GM19372 (cell line): Measurements from ENCODE around the gene IL22RA1.

ENCODE experiments used
- ATAC-seq: cut with Tn5 transposase; IDR thresholded peaks from one replicate; pipeline ENCODE4 v1.9.1; 2021; ENCODE audit warnings: mild to moderate bottlenecking, low read depth, moderate library complexity; ENCODE audit not compliant: unreplicated experiment

The IL22RA1 gene

GRCh38 chr1:24117722-24118409 lies 25.1 kb downstream of the IL22RA1 start:
- ATAC-seq = no peak

GRCh38 chr1:24117132-24117531 lies 25.8 kb downstream of the IL22RA1 start:
- ATAC-seq = no peak

- ATAC-seq = no peak
Measured at GRCh38 chr1:24114753-24115152, 28.2 kb downstream of the IL22RA1 start.

- ATAC-seq = no peak
Measured at GRCh38 chr1:24113641-24114033, 29.3 kb downstream of the IL22RA1 start.

- ATAC-seq = no peak
Measured at GRCh38 chr1:24111996-24112779, 30.8 kb downstream of the IL22RA1 start, which contains the start of gene MYOM3. TSS of gene MYOM3 (minus strand) at chr1:24112135. CDS start at chr1:24108636, 3,499 bp downstream.

- ATAC-seq = no peak
Measured at GRCh38 chr1:24111262-24111995, 31.5 kb downstream of the IL22RA1 start.

- ATAC-seq = no peak
Measured at GRCh38 chr1:24110642-24111261, 32.2 kb downstream of the IL22RA1 start.

- no peak for ATAC-seq
Measured at GRCh38 chr1:24109686-24110475, 33.1 kb downstream of the IL22RA1 start.

- no peak for ATAC-seq
Measured at GRCh38 chr1:24109166-24109483, 33.8 kb downstream of the IL22RA1 start.

GRCh38 chr1:24108334-24109165 lies 34.4 kb downstream of the IL22RA1 start:
- no peak for ATAC-seq

- ATAC-seq = no peak
Measured at GRCh38 chr1:24107462-24108138, 35.3 kb downstream of the IL22RA1 start.

- ATAC-seq = no peak
Measured at GRCh38 chr1:24105368-24106160, 37.4 kb downstream of the IL22RA1 start.

- ATAC-seq = no peak
Measured at GRCh38 chr1:24104854-24105253, 38.1 kb downstream of the IL22RA1 start.

- no peak for ATAC-seq
Measured at GRCh38 chr1:24103879-24104278, 39.1 kb downstream of the IL22RA1 start.

GRCh38 chr1:24103408-24103807 lies 39.5 kb downstream of the IL22RA1 start:
- no peak for ATAC-seq

GRCh38 chr1:24102961-24103360 lies 40.0 kb downstream of the IL22RA1 start:
- ATAC-seq = no peak

- no peak for ATAC-seq
Measured at GRCh38 chr1:24101796-24102586, 40.9 kb downstream of the IL22RA1 start.
